Body of pancreas (tissue), 4 donors: ENCODE measurements around the gene C1orf74.

Source experiments
- CTCF ChIP-seq, 7 experiments: fragments of 450-650 bp in 4 of 7; fragments of 200-600 bp in 3 of 7; sonication (generic) in 3 of 7; IDR thresholded peaks; one replicate each; pipeline ENCODE4 v1.5.1; 2016 to 2019; ENCODE audit warnings: antibody characterized with exemption in 7 of 7
- POLR2A ChIP-seq, 3 donors: fragments of 450-650 bp; IDR thresholded peaks; one replicate each; pipeline ENCODE4 v1.6.1; 2016; ENCODE audit warnings: antibody characterized with exemption in 3 of 3, mild to moderate bottlenecking in 2 of 3

- no peak for TF ChIP-seq CTCF (IDR thresholded peaks at IDR 0.05)
- TF ChIP-seq POLR2A (IDR thresholded peaks at IDR 0.05) = no peak
Measured at GRCh38 chr1:209778102-209778501, 6.3 kb downstream of the C1orf74 start.
